RWPE2 (cell line): ENCODE measurements around the gene TOM1L2.
A peak's percentile ranks its signal among the peaks of the same experiment; 100 is the strongest.

ENCODE experiments used
- ATAC-seq: fragments of 200-7000 bp; cut with Tn5 transposase; 3 replicates; pipeline ENCODE4 v1.9.1; 2021; ENCODE audit warnings: low read depth
- DNase-seq: peaks from one replicate; pipeline ENCODE4 v3.0.0-alpha.2; 2020; ENCODE audit warnings: low spot score
- H3K27ac ChIP-seq: fragments of 450-650 bp; 2 replicates; pipeline ENCODE4 v1.5.1; 2017; ENCODE audit warnings: mild to moderate bottlenecking; ENCODE audit not compliant: poor library complexity, severe bottlenecking
- H3K27me3 ChIP-seq: fragments of 250-450 bp; sonication (Bioruptor Pico); 2 replicates; pipeline ENCODE4 v1.5.1; 2021; ENCODE audit warnings: mild to moderate bottlenecking, moderate library complexity; ENCODE audit not compliant: insufficient read depth, poor library complexity, severe bottlenecking
- H3K36me3 ChIP-seq: fragments of 250-450 bp; sonication (Bioruptor Pico); 2 replicates; pipeline ENCODE4 v1.5.1; 2020; ENCODE audit warnings: low read depth, mild to moderate bottlenecking, moderate library complexity
- H3K4me1 ChIP-seq: fragments of 250-450 bp; sonication (Bioruptor Pico); 2 replicates; pipeline ENCODE4 v1.5.1; 2021; ENCODE audit warnings: mild to moderate bottlenecking, moderate library complexity; ENCODE audit not compliant: insufficient read depth, poor library complexity, severe bottlenecking
- H3K4me3 ChIP-seq: fragments of 250-450 bp; sonication (Bioruptor Pico); 2 replicates; pipeline ENCODE4 v1.5.1; 2021; ENCODE audit warnings: mild to moderate bottlenecking, moderate library complexity; ENCODE audit not compliant: severe bottlenecking
- H3K9me3 ChIP-seq: fragments of 250-450 bp; sonication (Bioruptor Pico); 2 replicates; pipeline ENCODE4 v1.5.1; 2021; ENCODE audit warnings: mild to moderate bottlenecking, moderate library complexity; ENCODE audit not compliant: severe bottlenecking
- CTCF ChIP-seq: fragments of 450-650 bp; IDR thresholded peaks from one replicate; pipeline ENCODE4 v1.5.1; 2017; ENCODE audit warnings: mild to moderate bottlenecking, moderate library complexity; ENCODE audit not compliant: poor library complexity, severe bottlenecking

Gene TOM1L2

GRCh38 chr17:17816831-17817551, 155.2 kb downstream of the TOM1L2 start:
- Histone ChIP-seq H3K9me3 (no peaks in the 10 kb centered on the region), H3K36me3 (peaks cover 91% of the 10 kb centered on the region), H3K4me1 (peaks cover 25% of the 10 kb centered on the region), H3K4me3 (no peak overlapping the region), H3K27ac (peak overlapping the region; percentile 16), H3K27me3 (no peaks in the 10 kb centered on the region)
- no peak for ATAC-seq
- DNase-seq, result no peak
- TF ChIP-seq CTCF, result no peak

- Histone ChIP-seq H3K27ac (no peak overlapping the region), H3K4me1 (peaks cover 19% of the 10 kb centered on the region), H3K27me3 (no peaks in the 10 kb centered on the region), H3K4me3 (no peak overlapping the region), H3K9me3 (no peaks in the 10 kb centered on the region), H3K36me3 (peaks cover 91% of the 10 kb centered on the region)
- ATAC-seq (no peak), DNase-seq (no peak)
- TF ChIP-seq CTCF, result no peak
Observed at GRCh38 chr17:17816240-17816814, 155.9 kb downstream of the TOM1L2 start.

DNA sequence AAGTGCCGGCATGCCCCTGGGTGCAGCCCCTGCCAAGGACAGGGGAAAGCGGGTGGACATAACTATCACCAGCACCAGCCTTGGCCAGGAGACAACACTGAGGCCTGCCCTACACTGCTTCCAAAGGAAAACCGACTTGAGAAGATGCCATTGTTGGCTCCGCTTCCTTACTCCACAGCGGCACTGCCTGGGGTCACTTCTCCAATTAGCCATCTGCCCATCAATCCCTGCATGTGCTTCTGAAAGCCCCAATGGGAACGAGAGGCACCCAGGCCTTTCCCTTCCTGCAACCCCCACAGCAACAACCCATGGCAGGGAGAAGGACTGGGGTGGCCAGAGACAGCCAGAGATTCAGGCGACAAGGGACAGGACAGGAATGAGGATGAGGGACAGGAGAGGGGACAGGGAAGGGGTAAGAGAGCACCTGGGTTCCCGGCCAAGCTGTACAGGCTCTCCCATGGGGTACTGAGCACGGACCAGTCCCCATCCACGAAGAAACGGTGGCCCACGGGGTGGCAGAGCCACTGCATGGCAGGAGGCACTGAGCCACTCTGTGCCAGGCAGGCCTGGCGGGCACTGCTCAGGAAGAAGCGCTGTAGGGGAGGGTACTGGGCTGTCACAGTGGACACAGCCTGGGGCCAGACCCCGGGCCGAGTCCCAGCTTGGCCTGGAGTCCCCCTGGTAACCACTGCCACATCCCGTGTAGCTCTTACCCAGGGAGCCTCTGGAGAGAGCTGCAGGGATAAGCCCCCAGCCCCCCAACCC, 156.6 kb downstream of the TOM1L2 start:
- Histone ChIP-seq H3K9me3 (no peaks in the 10 kb centered on the region), H3K4me1 (peaks cover 14% of the 10 kb centered on the region), H3K4me3 (no peak overlapping the region), H3K27me3 (no peaks in the 10 kb centered on the region), H3K27ac (peak overlapping the region; percentile 19), H3K36me3 (peaks cover 91% of the 10 kb centered on the region)
- no peak for TF ChIP-seq CTCF
- DNase-seq (no peak), ATAC-seq (no peak)

GRCh38 chr17:17815062-17815406, 157.2 kb downstream of the TOM1L2 start:
- DNase-seq (no peak), ATAC-seq (no peak)
- Histone ChIP-seq H3K27me3 (no peaks in the 10 kb centered on the region), H3K36me3 (peaks cover 87% of the 10 kb centered on the region), H3K9me3 (no peaks in the 10 kb centered on the region), H3K4me1 (peaks cover 8% of the 10 kb centered on the region), H3K4me3 (no peak overlapping the region), H3K27ac (peak overlapping the region; percentile 19)
- TF ChIP-seq CTCF, result no peak
